Measurements from ENCODE around the gene PTPN7. TPM values are rescaled to one million over a fixed set of nuclear protein-coding genes. Genes with fewer than 3 reads are reported as not detected.

PTPN7 gene
- total RNA-seq, 1 donor from 2014 or later = 0.92 TPM

Other genes with a start within 250 kb of the PTPN7 start
- gene LMOD1, start 214.1 kb downstream of the PTPN7 start, total RNA-seq = 8.0 TPM
- gene TIMM17A, start 205.1 kb downstream of the PTPN7 start, total RNA-seq = 79.0 TPM
- gene RNPEP, start 178.0 kb downstream of the PTPN7 start, total RNA-seq = 11.6 TPM
- gene ELF3, start 150.0 kb downstream of the PTPN7 start, total RNA-seq = 0.40 TPM
- gene GPR37L1, start 37.7 kb downstream of the PTPN7 start, total RNA-seq = 0.07 TPM
- gene ARL8A, start 15.9 kb downstream of the PTPN7 start, total RNA-seq = 65.1 TPM
- gene LGR6, start 33.2 kb upstream of the PTPN7 start, total RNA-seq = 2.9 TPM
- 13.0 TPM for gene UBE2T, start 181.3 kb upstream of the PTPN7 start, total RNA-seq
- gene PPP1R12B, start 188.1 kb upstream of the PTPN7 start, total RNA-seq = 667 TPM

All from left ventricle myocardium superior (tissue), 1 donor.